Liver (tissue), 3 donors: Measurements from ENCODE around the gene DNAH17.

Experiments
- ATF3 ChIP-seq: IDR thresholded peaks from 2 replicates; pipeline ENCODE4 v1.6.1; 2016; ENCODE audit warnings: antibody characterized with exemption
- CTCF ChIP-seq: fragments of 150-350 bp; IDR thresholded peaks from 2 replicates; pipeline ENCODE4 v1.5.1; 2017; ENCODE audit warnings: improper control_type of control experiment, low read depth, low read length; ENCODE audit not compliant: missing input control
- donor health status: healthy.
- donor health status: healthy.

DNA sequence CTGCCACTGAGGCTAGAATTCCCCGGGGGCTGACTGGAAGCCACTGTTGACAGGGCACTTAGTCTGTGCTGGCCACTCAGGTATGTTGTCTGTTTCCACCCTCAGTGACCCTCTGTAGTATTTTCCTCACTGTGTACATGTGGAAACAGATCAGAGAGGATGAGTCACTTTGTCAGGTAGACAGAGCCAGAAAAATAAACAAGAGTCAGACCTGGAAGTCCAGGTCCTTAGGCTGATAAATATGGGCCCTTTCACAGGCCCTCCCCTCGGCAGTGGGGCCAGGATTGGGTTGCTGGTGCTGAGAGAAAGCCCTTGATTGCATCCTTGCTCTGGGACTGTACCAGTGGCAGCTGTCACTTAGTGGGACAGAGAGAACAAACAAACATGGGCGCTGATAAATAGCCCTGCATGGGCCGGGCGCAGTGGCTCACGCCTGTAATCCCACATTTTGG, 177.5 kb downstream of the DNAH17 start:
- no peak for TF ChIP-seq CTCF
- TF ChIP-seq ATF3, result no peak
